ENCODE data around the gene FAM13A. TPM values are rescaled to one million over a fixed set of nuclear protein-coding genes. Genes with fewer than 3 reads are reported as not detected.

FAM13A gene
- total and polyA plus RNA-seq, 2 of the 13 experiments (the other 11 are each of a cell fraction or from before 2014, with no cell fraction given) = 1.2 to 36.2 TPM

DNA sequence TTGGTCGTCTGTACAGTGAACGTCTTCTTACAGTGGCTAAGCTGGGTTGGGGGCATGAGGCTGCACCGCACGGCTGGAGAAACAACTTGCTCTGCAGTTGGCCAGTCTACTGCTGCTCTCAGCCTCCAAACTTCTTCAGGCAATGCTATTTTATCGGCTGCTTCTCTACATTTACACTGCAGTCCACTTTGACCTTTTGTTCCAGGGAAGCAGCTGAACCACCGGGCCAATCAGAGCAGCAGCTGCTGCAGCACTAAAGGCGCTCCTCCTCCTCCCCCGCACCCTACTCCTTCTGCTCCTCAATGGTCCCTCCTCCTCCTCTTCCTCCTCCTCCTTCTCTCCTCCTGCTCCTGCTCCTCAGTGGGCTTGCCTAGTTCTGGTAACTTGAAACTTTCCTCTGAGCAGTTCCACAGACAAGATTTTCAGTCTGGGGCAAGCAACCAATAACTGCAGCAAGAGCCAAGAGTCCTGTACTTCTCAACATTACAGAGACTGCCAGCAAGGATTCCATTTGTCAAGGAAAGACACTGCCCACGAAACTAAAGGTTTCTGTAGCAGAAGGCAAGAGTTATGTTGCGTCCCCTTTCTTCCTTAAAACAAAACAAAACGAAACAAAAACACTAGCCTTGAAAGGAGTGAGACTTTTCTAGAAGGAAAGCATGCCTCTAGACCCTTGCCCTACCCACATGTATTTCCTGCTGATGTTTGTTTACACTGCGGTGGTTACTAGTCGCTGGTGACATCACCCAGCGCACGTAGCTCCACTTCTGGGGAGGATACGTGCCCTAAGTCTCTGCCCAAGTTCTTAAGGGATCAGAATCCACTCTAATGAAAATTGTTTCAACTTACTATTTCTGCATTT, 233.7 kb downstream of the FAM13A start (continued):
- TF ChIP-seq, protein P1, sequence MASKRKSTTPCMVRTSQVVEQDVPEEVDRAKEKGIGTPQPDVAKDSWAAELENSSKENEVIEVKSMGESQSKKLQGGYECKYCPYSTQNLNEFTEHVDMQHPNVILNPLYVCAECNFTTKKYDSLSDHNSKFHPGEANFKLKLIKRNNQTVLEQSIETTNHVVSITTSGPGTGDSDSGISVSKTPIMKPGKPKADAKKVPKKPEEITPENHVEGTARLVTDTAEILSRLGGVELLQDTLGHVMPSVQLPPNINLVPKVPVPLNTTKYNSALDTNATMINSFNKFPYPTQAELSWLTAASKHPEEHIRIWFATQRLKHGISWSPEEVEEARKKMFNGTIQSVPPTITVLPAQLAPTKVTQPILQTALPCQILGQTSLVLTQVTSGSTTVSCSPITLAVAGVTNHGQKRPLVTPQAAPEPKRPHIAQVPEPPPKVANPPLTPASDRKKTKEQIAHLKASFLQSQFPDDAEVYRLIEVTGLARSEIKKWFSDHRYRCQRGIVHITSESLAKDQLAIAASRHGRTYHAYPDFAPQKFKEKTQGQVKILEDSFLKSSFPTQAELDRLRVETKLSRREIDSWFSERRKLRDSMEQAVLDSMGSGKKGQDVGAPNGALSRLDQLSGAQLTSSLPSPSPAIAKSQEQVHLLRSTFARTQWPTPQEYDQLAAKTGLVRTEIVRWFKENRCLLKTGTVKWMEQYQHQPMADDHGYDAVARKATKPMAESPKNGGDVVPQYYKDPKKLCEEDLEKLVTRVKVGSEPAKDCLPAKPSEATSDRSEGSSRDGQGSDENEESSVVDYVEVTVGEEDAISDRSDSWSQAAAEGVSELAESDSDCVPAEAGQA (IDR thresholded peaks at IDR 0.05; ENCODE audit: low read depth) = peak; percentile 57; the same call in 1 of the 2 replicates
- TF ChIP-seq, protein P1 (CRISPR knock-in tag; IDR thresholded peaks at IDR 0.05; ENCODE audit: borderline replicate concordance) = no peak
- TF ChIP-seq ZNF839 (CRISPR knock-in tag; IDR thresholded peaks at IDR 0.05; ENCODE audit: borderline replicate concordance) (no peak), ZBED4 (CRISPR knock-in tag; IDR thresholded peaks at IDR 0.05; ENCODE audit: borderline replicate concordance) (no peak), MED1 (CRISPR knock-in tag; IDR thresholded peaks at IDR 0.05) (peak; percentile 92), HINFP (CRISPR knock-in tag; IDR thresholded peaks at IDR 0.05; ENCODE audit: low read depth) (no peak), STAG1 (CRISPR knock-in tag; IDR thresholded peaks at IDR 0.05) (0 out of 2 replicates have a peak, but pooled peaks have one; percentile 4), ZSCAN12 (CRISPR knock-in tag; IDR thresholded peaks at IDR 0.05) (no peak), ZBTB33 (CRISPR knock-in tag; IDR thresholded peaks at IDR 0.05) (no peak), TARDBP (CRISPR knock-in tag; IDR thresholded peaks at IDR 0.05) (0 out of 2 replicates have a peak, but pooled peaks have one; percentile 34), ZFP41 (CRISPR knock-in tag; IDR thresholded peaks at IDR 0.05; ENCODE audit: borderline replicate concordance) (no peak), PAX8 (CRISPR knock-in tag; IDR thresholded peaks at IDR 0.05; ENCODE audit: borderline replicate concordance) (no peak), ZNF101 (CRISPR knock-in tag; IDR thresholded peaks at IDR 0.05; ENCODE audit: borderline replicate concordance, low read depth) (no peak), ZSCAN30 (CRISPR knock-in tag; IDR thresholded peaks at IDR 0.05) (no peak), NFKBIZ (CRISPR knock-in tag; IDR thresholded peaks at IDR 0.05) (no peak)
